ENCODE data around the gene SIGMAR1. TPM values are rescaled to one million over a fixed set of nuclear protein-coding genes. Genes with fewer than 3 reads are reported as not detected.

The SIGMAR1 gene
- polyA plus RNA-seq, 1 donor from 2014 or later, result 52.5 TPM

DNA sequence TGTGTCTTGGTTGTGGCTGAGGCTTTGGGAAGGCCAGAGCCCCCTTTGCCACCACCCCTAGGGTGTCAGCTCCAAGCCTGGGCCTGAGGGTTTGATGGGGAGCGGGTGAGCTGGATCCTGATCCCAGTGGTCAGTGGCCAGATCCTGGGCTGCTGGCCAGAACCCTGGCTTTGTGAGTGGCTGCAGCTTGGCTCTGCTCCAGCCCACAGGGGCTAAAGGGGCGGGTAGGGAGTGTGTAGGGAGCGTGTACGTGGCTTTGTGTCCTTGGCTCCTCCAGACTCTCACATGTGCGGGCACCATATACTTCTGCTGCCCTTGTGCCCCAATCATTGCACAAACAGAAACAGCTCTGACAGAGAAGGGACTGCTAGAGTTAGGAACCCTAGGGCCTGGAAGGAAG lies 13.2 kb upstream of the SIGMAR1 start:
- Histone ChIP-seq H3K9ac (ENCODE audit: low read length) (no peak overlapping the region), H3K79me2 (replicated peaks; ENCODE audit: insufficient read depth, low read length) (no peaks in the 10 kb centered on the region), H3K4me2 (ENCODE audit: low read length) (no peak overlapping the region), H2AFZ (ENCODE audit: low read depth, low read length) (no peak overlapping the region), H3K27ac (ENCODE audit: low read length) (no peak overlapping the region), H3K9me3 (ENCODE audit: low read length) (no peaks in the 10 kb centered on the region), H3K4me3 (ENCODE audit: low read length) (no peak overlapping the region), H4K20me1 (ENCODE audit: insufficient read depth) (no peaks in the 10 kb centered on the region), H3K27me3 (ENCODE audit: insufficient read depth, low read depth, low read length) (no peaks in the 10 kb centered on the region), H3K9me2 (ENCODE audit: insufficient read depth, low read length) (no peaks in the 10 kb centered on the region), H3F3A (ENCODE audit: insufficient read depth, low read length, poor library complexity, severe bottlenecking) (no peaks in the 10 kb centered on the region), H3K36me3 (ENCODE audit: insufficient read depth, low read length) (no peaks in the 10 kb centered on the region)
- TF ChIP-seq, protein P1, sequence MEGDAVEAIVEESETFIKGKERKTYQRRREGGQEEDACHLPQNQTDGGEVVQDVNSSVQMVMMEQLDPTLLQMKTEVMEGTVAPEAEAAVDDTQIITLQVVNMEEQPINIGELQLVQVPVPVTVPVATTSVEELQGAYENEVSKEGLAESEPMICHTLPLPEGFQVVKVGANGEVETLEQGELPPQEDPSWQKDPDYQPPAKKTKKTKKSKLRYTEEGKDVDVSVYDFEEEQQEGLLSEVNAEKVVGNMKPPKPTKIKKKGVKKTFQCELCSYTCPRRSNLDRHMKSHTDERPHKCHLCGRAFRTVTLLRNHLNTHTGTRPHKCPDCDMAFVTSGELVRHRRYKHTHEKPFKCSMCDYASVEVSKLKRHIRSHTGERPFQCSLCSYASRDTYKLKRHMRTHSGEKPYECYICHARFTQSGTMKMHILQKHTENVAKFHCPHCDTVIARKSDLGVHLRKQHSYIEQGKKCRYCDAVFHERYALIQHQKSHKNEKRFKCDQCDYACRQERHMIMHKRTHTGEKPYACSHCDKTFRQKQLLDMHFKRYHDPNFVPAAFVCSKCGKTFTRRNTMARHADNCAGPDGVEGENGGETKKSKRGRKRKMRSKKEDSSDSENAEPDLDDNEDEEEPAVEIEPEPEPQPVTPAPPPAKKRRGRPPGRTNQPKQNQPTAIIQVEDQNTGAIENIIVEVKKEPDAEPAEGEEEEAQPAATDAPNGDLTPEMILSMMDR (IDR thresholded peaks at IDR 0.05; ENCODE audit: poor library complexity, severe bottlenecking), result no peak
- no peak for TF ChIP-seq MXI1 (conservative IDR thresholded peaks at IDR 0.05; ENCODE audit: poor library complexity, severe bottlenecking)
- TF ChIP-seq, protein P2, sequence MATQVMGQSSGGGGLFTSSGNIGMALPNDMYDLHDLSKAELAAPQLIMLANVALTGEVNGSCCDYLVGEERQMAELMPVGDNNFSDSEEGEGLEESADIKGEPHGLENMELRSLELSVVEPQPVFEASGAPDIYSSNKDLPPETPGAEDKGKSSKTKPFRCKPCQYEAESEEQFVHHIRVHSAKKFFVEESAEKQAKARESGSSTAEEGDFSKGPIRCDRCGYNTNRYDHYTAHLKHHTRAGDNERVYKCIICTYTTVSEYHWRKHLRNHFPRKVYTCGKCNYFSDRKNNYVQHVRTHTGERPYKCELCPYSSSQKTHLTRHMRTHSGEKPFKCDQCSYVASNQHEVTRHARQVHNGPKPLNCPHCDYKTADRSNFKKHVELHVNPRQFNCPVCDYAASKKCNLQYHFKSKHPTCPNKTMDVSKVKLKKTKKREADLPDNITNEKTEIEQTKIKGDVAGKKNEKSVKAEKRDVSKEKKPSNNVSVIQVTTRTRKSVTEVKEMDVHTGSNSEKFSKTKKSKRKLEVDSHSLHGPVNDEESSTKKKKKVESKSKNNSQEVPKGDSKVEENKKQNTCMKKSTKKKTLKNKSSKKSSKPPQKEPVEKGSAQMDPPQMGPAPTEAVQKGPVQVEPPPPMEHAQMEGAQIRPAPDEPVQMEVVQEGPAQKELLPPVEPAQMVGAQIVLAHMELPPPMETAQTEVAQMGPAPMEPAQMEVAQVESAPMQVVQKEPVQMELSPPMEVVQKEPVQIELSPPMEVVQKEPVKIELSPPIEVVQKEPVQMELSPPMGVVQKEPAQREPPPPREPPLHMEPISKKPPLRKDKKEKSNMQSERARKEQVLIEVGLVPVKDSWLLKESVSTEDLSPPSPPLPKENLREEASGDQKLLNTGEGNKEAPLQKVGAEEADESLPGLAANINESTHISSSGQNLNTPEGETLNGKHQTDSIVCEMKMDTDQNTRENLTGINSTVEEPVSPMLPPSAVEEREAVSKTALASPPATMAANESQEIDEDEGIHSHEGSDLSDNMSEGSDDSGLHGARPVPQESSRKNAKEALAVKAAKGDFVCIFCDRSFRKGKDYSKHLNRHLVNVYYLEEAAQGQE (IDR thresholded peaks at IDR 0.05; ENCODE audit: borderline replicate concordance), result no peak
- no peak for TF ChIP-seq TAF1 (IDR thresholded peaks at IDR 0.05; ENCODE audit: low read depth)
- no peak for TF ChIP-seq EP300 (conservative IDR thresholded peaks at IDR 0.05; ENCODE audit: poor library complexity, severe bottlenecking)
- no peak for TF ChIP-seq SMC3 (conservative IDR thresholded peaks at IDR 0.05; ENCODE audit: poor library complexity)
- TF ChIP-seq POLR2AphosphoS5 (IDR thresholded peaks at IDR 0.05), result no peak
- no peak for TF ChIP-seq RAD21 (conservative IDR thresholded peaks at IDR 0.05)
- no peak for TF ChIP-seq EZH2 (IDR thresholded peaks at IDR 0.05; ENCODE audit: borderline replicate concordance, insufficient read depth, low read length, poor library complexity, severe bottlenecking)

DNA sequence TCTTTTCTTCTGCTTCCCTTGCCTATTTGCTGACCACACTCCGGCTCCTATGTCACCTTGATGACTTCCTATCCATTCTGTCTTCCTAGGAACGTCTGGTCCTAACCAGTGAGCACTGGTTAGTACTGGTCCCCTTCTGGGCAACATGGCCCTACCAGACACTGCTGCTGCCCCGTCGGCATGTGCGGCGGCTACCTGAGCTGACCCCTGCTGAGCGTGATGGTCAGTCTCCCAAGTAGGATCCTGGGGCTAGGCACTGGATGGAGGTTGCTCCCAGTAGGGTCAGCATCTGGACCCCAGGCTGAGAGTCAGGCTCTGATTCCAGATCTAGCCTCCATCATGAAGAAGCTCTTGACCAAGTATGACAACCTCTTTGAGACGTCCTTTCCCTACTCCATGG lies 11.1 kb upstream of the SIGMAR1 start:
- H3K4me3 ChIP-seq (ENCODE audit: low read length), result no peak overlapping the region
- H3K9ac ChIP-seq (ENCODE audit: low read length), result no peak overlapping the region
- no peak overlapping the region for H3K4me2 ChIP-seq (ENCODE audit: low read length)
- H3K27me3 ChIP-seq (ENCODE audit: insufficient read depth, low read depth, low read length), result no peaks in the 10 kb centered on the region
- no peaks in the 10 kb centered on the region for H3K9me3 ChIP-seq (ENCODE audit: low read length)
- no peaks in the 10 kb centered on the region for H3K79me2 ChIP-seq (replicated peaks; ENCODE audit: insufficient read depth, low read length)
- TF ChIP-seq MXI1 (conservative IDR thresholded peaks at IDR 0.05; ENCODE audit: poor library complexity, severe bottlenecking), result no peak
- H3K36me3 ChIP-seq (ENCODE audit: insufficient read depth, low read length), result no peaks in the 10 kb centered on the region
- H3F3A ChIP-seq (ENCODE audit: insufficient read depth, low read length, poor library complexity, severe bottlenecking), result no peaks in the 10 kb centered on the region
- H2AFZ ChIP-seq (ENCODE audit: low read depth, low read length), result no peak overlapping the region
- H3K9me2 ChIP-seq (ENCODE audit: insufficient read depth, low read length), result no peaks in the 10 kb centered on the region
- no peaks in the 10 kb centered on the region for H4K20me1 ChIP-seq (ENCODE audit: insufficient read depth)
- H3K27ac ChIP-seq (ENCODE audit: low read length), result no peak overlapping the region

DNA sequence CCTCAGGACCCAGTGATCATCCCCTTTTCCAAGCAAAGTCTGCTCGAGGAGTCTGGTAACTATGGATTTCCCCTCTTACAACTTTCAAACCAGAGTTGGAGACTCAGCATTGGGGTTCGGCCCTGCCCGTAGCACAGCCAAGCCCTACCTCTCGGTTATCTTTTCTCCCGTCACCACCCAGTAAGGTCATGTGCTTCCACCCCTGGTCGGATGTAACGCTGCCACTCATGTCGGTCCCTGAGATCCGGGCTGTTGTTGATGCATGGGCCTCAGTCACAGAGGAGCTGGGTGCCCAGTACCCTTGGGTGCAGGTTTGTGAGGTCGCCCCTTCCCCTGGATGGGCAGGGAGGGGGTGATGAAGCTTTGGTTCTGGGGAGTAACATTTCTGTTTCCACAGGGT lies 10.1 kb upstream of the SIGMAR1 start:
- no peaks in the 10 kb centered on the region for H3K9me2 ChIP-seq (ENCODE audit: insufficient read depth, low read length)
- no peak for TF ChIP-seq RAD21 (conservative IDR thresholded peaks at IDR 0.05)
- TF ChIP-seq POLR2AphosphoS5 (IDR thresholded peaks at IDR 0.05), result no peak
- no peak for TF ChIP-seq TAF1 (IDR thresholded peaks at IDR 0.05; ENCODE audit: low read depth)
- no peak for TF ChIP-seq EZH2 (IDR thresholded peaks at IDR 0.05; ENCODE audit: borderline replicate concordance, insufficient read depth, low read length, poor library complexity, severe bottlenecking)
- TF ChIP-seq, protein P1 (IDR thresholded peaks at IDR 0.05; ENCODE audit: poor library complexity, severe bottlenecking), result no peak
- no peak for TF ChIP-seq EP300 (conservative IDR thresholded peaks at IDR 0.05; ENCODE audit: poor library complexity, severe bottlenecking)
- TF ChIP-seq SMC3 (conservative IDR thresholded peaks at IDR 0.05; ENCODE audit: poor library complexity), result no peak
- TF ChIP-seq, protein P2 (IDR thresholded peaks at IDR 0.05; ENCODE audit: borderline replicate concordance), result no peak
- no peak for TF ChIP-seq MXI1 (conservative IDR thresholded peaks at IDR 0.05; ENCODE audit: poor library complexity, severe bottlenecking)
- peak overlapping the region; percentile 89 for H3K27ac ChIP-seq (ENCODE audit: low read length)
- no peaks in the 10 kb centered on the region for H3K79me2 ChIP-seq (replicated peaks; ENCODE audit: insufficient read depth, low read length)
- no peaks in the 10 kb centered on the region for H3K27me3 ChIP-seq (ENCODE audit: insufficient read depth, low read depth, low read length)
- H3K36me3 ChIP-seq (ENCODE audit: insufficient read depth, low read length), result no peaks in the 10 kb centered on the region
- H3K4me2 ChIP-seq (ENCODE audit: low read length), result peak overlapping the region; percentile 95
- H3F3A ChIP-seq (ENCODE audit: insufficient read depth, low read length, poor library complexity, severe bottlenecking), result no peaks in the 10 kb centered on the region
- peak overlapping the region; percentile 90 for H3K9ac ChIP-seq (ENCODE audit: low read length)
- peak overlapping the region; percentile 84 for H3K4me3 ChIP-seq (ENCODE audit: low read length)
- H4K20me1 ChIP-seq (ENCODE audit: insufficient read depth), result no peaks in the 10 kb centered on the region
- no peak overlapping the region for H2AFZ ChIP-seq (ENCODE audit: low read depth, low read length)
- H3K9me3 ChIP-seq (ENCODE audit: low read length), result no peaks in the 10 kb centered on the region
